HUDEP-2 (cell line): ENCODE data around the gene GNA15.

Source experiments
- DNase-seq, 76 experiments: peaks; one replicate each; lab custom pipeline; 2025; ENCODE audit not compliant: unreplicated experiment in 76 of 76; lab: John Stamatoyannopoulos, UW

The GNA15 gene

DNA sequence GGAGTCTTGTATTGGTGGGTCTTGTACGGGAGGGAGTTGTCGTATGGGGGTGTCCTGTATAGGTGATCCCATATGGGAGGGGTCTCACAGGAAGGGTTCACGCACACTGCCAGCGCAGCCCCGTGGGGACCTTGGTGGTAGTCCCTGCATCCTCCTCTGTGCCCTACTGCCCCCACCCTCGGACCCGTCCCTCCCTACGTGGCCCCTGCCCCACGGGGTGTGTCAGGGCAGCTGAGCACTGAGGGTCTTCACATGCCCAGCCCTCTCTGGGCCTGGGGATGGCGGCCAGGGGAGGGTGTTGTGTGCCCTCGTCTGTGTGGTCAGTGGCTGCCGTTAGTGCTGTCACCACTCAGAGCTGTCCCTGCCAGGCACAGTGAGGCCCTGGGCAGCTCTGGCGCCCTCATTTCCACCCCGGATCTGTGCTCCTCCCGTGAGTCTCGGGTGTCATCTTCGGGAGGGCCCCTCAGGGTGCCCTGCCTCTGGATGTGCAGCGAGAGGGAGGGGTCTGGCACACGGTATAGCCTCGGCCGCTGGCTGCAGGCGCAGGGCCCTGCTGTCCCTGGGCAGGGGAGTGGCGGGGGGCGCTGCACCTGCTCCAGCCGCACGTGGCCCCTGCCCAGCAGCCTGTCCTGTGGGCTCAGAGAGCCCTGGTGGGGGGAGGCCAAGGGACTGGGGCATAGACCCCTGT, 16.0 kb upstream of the GNA15 start:
- no peak for DNase-seq

DNA sequence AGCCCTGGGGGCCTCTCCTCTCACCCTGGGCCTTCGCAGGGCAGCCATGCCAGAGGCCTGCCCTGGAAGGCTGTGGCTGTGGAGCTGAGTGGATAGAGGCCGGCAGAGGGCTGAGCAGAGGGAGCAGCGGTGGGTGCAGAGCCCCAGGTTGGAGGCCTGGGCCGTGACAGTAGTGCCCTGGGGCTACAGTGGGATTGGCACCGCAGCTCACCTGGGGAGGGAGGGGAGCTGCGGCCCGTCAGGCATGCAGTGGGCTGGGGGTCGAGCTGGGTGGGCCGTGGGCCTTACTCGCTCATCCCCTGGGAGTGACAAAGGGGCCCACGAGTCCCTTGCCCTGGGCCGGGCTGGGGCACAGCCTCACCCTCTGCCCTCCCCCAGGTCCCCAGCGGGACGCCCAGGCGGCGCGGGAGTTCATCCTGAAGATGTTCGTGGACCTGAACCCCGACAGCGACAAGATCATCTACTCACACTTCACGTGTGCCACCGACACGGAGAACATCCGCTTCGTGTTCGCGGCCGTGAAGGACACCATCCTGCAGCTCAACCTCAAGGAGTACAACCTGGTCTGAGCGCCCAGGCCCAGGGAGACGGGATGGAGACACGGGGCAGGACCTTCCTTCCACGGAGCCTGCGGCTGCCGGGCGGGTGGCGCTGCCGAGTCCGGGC, 15.1 kb upstream of the GNA15 start:
- no peak for DNase-seq

DNA sequence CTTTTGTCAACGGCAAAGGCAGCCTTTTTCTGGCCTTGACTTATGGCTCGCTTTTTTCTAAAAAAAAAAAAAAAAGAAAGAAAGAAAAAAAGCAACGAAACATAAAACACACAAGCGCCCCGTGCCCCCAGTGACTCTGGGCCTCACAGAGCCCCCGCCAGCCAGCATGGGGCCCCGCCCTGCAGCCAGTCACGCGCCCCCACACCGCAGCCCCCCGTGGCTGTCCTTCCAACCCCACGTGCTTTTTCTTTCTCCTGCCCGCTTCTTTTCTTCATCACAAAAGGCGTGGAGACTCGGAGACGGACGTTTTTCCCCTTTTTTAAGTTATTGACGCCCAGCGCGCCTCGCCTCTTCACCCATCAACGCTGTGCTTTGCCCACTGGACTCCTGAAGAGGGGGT, 14.4 kb upstream of the GNA15 start:
- DNase-seq = no peak

DNA sequence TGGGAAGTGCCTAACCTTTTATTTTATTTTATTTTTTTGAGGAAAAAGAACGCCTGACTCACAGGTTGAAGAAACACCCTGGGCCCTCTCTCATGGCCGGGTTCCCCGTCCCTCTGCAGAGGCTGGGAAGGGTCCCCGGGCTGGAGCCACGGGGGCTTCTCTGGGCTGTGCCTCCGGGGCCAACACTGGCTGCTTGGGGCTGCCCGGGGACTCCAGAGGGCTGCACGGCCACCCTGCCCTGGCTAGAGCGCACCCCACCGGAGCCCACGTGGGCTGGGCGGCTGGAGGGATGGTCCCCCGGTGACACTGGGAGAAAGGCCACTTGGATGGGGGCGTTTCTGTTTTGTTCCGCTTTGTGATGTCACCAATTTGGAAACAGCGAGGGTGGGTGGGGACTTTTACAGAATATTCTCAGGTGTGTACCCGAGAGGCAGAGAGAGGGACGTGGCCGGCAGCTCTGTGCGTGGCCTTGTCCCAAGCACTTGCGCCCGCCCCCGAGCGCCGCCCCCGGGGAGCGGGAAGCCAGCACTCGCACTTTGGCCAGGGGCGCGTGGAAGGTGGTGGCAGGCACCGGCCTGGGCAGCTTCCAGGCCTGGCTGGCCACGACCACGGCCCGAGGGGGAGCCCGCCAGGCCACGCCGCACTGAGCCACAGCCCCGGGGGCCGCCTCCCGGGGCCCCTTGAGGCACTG, 13.9 kb upstream of the GNA15 start:
- no peak for DNase-seq

DNA sequence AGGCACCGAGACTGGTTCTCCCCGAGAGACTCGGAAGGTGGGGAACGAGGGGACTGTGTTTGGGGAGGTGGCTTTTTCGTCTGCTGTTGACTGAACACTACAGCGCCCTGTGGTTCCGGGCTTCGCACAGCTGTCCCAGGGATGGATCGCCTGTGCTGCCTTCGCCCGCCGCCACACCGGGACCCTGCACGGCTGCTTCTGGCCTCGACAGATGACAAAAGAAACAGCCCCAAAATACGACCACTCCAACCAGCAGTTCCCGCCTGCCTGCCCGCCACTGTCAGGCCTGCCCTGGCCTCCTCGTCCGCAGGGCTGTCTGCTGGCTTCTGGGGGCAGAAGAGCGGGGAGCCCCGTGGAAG, 13.3 kb upstream of the GNA15 start:
- no peak for DNase-seq

DNA sequence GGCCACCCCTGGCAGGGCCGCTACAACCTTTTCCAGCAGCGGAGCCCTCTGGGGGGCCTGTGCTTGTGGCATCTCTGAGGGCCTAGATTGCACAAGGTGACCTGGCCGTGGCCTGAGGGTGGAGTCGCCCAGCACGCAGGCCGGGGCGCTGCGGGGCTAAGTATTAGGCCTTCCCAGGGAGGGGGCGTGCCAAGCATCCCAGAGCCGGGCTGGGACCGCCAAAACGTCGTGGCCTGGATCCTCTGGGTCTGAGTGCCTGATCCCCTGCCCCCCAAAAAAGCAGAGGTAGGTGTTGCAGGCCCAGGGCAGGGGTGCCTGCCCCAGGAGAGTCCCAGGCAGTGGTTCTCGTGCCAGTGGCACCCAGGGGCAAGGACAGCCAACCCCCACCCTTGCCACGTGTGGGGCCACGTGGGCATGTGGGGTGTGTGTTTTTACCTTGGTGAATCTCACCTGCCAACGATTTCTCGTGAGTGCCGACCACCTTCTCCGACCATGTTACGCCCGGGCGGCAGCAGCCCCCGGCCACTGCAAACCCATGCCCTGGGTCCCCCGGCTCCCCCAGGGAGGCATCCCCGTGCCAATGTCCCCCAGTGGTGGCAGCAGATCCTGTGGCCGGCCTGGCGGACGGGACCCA, 12.6 kb upstream of the GNA15 start:
- DNase-seq = no peak

DNA sequence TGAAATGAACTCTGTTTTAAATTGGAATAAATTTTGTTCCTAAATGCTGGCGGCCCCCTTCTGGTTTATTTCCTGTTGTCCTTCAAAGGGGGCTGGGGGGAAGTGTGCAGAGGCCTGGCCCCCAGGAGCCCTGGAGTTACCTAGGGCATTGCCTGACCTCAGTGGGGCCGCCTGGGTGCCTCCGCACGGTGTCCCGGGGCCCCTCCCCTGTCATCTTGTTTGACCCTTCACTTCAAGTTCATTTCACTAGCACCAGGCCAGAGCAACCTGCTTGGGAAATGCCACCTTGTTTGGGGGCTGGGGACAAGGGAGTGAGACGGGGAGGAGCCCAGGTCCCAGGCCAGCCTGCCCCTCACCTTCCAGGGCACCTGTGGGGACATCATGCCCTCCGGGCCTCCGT, 11.9 kb upstream of the GNA15 start:
- DNase-seq = no peak

DNA sequence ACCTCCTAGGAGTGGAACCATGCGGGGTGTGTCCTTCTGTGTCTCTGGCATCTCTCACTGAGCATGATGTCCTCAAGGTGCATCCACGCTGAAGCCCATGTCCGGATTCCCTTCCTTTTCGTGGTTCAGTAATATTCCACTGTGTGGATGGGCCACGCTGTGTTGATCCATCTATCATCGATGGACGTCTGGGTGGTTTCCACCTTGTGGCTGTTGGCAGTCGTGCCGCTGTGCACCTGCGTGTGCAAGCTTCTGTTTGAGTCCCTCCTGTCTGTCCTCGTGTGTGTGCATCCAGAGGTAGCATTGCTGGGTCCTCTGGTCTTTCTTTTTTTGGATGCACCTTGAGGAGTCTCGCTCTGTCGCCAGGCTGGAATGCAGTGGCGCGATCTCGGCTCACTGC, 11.2 kb upstream of the GNA15 start:
- DNase-seq = no peak

DNA sequence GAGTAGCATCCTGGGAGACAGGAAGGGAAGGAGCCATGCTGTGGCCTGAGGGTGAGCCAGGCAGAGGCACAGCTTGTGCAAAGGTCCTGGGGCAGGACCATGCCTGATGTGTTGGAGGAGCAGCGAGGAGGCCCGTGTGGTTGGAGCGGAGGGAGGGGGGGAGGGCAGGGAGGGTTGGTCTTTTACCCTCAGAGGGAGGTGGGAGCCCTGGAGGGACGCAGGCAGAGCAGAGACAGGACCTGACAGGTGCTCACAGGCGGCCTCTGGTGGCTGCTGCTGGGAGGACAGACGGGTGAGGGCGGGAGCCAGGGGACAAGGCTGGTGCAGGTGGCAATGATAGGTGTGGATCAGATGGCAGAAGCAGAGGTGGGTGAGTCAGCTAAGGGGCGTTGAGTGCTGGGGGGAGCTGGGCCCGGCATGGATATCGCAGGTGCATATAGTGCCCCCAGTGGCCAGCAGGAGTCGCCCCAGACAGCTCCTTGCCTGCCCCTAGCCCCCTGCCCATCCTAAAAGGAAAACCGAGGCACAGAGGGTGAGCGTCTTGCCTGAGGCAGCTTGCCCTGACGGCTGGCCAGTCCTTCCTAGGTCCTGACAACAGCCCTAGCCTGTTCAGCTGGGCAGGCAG, 9.8 kb upstream of the GNA15 start:
- DNase-seq = peak in 65 of 76 experiments; percentile 21 to 90 (median 69)

DNA sequence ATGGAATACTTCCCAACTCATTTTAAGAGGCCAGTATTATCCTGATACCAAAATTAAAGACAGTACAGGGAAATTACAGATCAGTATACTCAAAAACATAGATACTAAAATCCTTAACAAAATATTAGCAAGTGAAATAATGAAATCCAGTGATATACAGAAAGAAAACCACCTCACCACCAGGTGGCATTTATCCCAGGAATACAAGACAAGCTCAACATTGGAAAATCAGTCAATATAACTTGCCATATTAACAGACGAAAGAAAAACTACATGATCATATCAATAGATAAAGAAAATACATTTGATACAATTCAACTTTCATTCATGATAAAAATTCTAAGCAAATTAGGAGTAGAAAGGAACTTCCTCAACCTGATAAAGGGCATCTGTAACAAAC, 6.7 kb upstream of the GNA15 start:
- peak in 23 of 76 experiments; percentile 6 to 60 (median 31) for DNase-seq

DNA sequence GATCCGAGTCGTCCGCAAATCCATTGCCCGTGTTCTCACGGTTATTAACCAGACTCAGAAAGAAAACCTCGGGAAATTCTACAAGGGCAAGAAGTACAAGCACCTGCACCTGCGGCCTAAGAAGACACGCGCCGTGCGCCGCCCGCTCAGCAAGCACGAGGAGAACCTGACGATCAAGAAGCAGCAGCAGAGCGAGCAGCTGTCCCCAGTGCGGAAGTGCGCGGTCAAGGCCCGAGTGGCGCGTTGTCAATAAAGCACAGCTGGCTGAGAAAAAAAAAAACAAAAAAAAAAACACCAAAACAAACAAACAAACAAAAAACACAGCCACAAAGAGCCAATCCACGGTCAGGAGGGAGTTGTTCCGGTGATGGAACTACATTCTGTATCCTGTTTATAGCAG, 4.7 kb upstream of the GNA15 start:
- no peak for DNase-seq

DNA sequence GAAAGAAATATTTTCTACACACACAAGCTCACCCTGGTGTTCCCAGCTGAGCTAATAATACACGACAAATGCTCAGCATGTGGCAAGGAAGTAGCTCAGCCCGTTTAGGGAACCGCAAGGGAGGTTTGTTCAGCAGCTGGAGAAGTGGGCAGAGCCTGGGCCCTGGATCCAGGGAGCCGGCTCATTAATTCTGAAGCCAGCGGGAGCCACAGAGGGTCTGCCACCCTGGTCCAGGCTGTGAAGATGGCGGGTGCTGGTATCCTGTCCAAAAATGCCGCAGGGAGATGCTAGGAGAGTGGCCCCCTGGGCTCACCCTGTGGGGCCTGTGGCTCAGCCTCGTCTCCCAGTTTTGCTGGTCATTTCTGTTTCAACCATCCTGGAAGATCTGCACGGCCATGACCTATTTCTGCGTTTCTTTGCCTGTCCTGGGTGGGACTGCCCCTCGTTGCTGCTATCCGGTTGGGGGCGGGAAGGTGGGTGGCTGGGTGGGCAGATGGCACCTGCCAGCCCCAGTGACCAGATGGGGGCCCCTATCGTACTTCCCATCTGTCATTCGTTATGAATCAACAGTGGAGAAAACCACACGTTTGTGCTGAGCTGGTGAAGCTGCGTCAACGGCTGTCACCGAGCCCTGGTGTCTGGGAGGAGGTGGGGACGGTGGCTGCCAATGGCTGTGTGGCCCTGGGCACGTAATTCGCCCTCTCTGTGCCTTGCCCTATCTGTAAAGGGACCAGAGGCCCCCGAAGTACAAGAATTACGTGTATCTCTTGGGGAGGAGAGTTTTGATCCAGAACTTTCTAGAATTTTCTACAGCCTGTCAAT, 2.7 kb upstream of the GNA15 start:
- DNase-seq = peak; percentile 65 to 99 (median 94)

DNA sequence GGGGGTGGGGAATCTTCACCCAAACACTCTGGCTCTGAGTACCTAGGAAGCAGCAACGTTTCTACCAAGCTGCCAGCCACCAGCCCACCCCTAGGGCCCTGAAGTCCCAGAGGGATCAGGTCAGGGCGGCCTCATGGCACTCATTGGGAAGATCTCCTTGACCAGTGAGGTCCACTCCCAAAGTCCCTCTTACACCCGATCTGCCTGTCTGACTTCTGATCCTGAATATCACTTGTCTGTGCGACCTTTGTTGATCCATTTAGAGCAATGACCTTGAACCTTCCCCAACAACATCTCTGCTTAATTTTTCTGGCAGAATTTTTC, 2.1 kb upstream of the GNA15 start:
- peak in 3 of 76 experiments; percentile 41 to 81 (median 52) for DNase-seq

DNA sequence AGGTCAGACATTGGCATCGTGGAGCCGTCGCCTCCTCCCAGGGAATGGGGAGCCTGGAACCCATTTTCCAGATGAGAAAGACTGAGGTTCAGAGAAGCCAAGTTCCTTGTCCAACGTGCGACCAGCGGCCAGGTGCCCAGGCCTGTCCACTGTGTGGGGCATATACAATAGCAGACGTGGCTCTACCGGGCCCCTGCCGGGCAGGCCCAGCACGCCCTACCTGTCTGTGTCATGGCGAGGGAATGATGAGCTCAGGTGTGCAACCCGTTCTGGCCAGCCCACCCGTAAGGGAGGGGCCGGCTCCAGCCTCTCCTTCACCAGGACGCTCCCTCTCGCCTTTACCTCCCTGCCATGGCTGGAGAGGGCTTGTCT, 837 bp downstream of the GNA15 start:
- DNase-seq = no peak

DNA sequence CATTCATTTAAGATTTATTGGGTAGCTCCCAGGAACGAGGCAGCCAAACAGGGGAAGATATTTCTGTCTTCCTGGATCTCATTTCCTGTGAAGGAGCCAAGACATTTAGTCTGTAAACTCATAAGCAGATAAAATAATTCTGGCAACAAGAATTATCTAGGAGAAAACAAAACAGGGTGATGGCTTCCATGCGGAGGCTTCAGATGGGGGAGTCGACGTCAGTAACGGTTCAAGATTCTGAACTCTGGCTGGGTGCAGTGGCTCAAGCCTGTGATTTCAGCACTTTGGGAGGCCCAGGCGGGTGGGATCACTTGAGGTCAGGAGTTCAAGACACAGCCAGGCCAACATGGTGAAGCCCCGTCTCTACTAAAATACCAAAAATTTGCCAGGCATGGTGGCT, 1.3 kb downstream of the GNA15 start:
- DNase-seq = peak in 9 of 76 experiments; percentile 8 to 37 (median 18)

DNA sequence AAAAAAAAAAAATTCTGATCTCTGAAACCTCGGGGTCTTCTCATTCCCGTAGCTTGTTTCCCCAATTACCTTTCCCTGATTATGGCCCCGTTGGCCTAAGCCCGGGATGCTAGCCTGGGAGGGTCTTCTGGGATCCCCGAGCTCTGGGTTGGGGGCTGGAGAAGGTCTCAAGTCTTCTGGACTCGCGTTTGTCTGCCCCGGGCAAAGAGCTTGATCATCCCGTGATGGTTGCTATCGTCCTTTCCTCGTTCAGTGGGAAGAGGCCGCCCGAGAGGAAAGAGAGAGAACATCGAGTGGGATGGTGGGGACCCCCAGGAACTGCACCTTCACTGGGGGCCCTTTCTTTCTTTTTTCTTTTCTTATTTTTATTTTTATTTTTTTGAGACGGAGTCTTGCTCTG, 2.4 kb downstream of the GNA15 start:
- DNase-seq = no peak

DNA sequence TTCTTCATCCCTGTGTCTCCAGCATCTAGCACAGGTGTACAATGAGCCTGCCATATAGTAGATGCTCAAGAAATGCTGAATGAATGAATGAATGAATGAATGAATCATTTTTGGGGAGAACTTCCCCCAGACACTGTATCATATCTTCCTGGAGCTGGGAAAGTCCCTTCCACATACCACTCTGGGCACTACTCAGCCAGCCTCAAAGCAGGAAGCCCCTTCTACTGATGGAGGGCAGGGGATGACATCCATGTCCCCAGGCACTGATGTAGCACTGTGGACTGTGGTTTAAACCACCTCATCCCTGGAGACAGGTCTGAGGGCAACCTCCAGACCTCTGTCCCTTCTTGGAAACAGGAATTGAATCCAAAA, 4.8 kb downstream of the GNA15 start:
- no peak for DNase-seq

DNA sequence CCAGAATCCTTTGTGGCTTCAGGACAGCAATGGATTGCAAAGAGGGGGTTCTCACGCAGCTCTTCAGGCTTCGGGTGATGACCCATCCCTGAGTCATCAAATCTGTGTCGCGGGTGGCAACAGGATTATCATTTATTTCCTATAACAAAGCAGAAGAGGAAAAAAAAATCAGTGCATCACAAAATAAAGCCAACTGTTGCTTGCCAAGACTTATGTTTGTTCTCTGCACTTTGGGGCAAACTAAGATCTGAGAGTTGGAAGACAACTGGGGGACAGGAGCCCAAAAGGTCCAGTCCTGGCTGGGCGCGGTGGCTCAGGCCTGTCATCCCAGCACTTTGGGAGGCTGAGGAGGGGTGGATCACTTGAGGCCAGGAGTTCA, 6.4 kb downstream of the GNA15 start:
- peak in 12 of 76 experiments; percentile 12 to 47 (median 26) for DNase-seq

DNA sequence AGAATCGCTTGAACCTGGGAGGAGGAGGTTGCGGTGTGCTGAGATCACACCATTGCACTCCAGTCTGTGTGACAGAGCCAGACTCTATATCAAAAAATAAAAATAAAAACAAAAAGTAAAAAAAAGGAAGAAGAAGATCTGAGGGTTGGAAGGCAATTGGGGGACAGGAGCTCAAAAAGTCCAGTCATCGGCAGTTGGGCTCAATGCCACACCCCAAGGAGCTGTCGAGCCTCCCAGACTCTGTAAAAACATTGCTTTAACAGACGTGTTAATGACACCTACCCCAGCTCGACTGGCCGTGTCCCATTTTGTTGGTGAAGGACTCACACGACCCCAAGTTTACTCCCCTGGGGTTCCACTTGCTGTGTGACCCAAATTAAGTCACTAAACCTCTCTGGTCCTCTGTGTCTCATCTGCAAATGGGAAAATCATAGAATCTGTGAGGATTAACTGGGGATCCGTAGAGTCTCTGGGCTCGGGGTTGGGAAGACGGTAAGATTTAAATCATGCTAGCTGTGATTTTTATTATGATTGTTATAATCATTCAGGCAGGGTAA, 7.0 kb downstream of the GNA15 start:
- no peak for DNase-seq
